K562 (cell line): ENCODE results near the gene SMIM35. TPM values are rescaled to one million over a fixed set of nuclear protein-coding genes. Genes with fewer than 3 reads are reported as not detected.

Source experiments
- ARID1B ChIP-seq: fragments of 450-650 bp; IDR thresholded peaks from 2 replicates; pipeline ENCODE4 v1.6.1; 2016; ENCODE audit warnings: antibody characterized with exemption, mild to moderate bottlenecking, inconsistent platforms
- ATF3 ChIP-seq, 2 experiments: fragments of 450-650 bp in 1 of 2; sonication (generic) in 1 of 2; formaldehyde crosslinking in 1 of 2; IDR thresholded peaks in 1 of 2; conservative IDR thresholded peaks in 1 of 2; 2 replicates each; pipeline versions ENCODE4 v1.6.1 to v1.8.1; 2016 to 2023; ENCODE audit warnings: mild to moderate bottlenecking in 2 of 2, moderate library complexity in 2 of 2, inconsistent platforms in 1 of 2, missing genetic modification reagents in 1 of 2
- CBFA2T3 ChIP-seq: fragments of 450-650 bp; IDR thresholded peaks from 2 replicates; pipeline ENCODE4 v1.6.1; 2017
- FOSL1 ChIP-seq: fragments of 200-800 bp; sonication (Bioruptor generic); conservative IDR thresholded peaks from 2 replicates; pipeline ENCODE4 v1.6.1; 2016; ENCODE audit warnings: missing genetic modification characterization, missing compliant biosample characterization
- GTF2B ChIP-seq: IDR thresholded peaks from 2 replicates; pipeline ENCODE4 v1.6.1; 2011; ENCODE audit not compliant: insufficient read length; ENCODE audit errors: extremely low read depth
- HLTF ChIP-seq: fragments of 450-650 bp; IDR thresholded peaks from 2 replicates; pipeline ENCODE4 v1.6.1; 2016
- NFXL1 ChIP-seq: fragments of 450-650 bp; formaldehyde crosslinking; IDR thresholded peaks from 2 replicates; pipeline ENCODE4 v1.4.0; 2021; ENCODE audit warnings: mild to moderate bottlenecking
- SMARCE1 ChIP-seq: fragments of 450-650 bp; IDR thresholded peaks from 2 replicates; pipeline ENCODE4 v1.7.1; 2016; ENCODE audit warnings: mild to moderate bottlenecking
- TAL1 ChIP-seq: fragments of 450-650 bp; IDR thresholded peaks from 2 replicates; pipeline ENCODE4 v1.6.1; 2016; ENCODE audit warnings: mild to moderate bottlenecking
- ZNF263 ChIP-seq: sonication (generic); formaldehyde crosslinking; IDR thresholded peaks from 2 replicates; pipeline ENCODE4 v1.8.0; 2022; ENCODE audit warnings: mild to moderate bottlenecking, missing genetic modification reagents, borderline replicate concordance
- polyA plus RNA-seq, 8 experiments: library from polyadenylated mRNA; depleted of rRNA in 4 of 8; stranded (reverse) in 5 of 8; unstranded in 3 of 8; fragments of >200 nt; fragmentation: Nextera tagmentation in 2 of 8; fragmentation: Illumina TruSeq in 1 of 8; extraction: Ambion mirVana in 2 of 8; extraction: Trizol in 1 of 8; gene quantifications; 2 replicates each; pipeline versions ENCODE4 v1.2.1 to v1.2.3, GENCODE V29; 2011 to 2014; ENCODE audit warnings: inconsistent platforms in 1 of 8, missing spikeins in 1 of 8
- total RNA-seq, 7 experiments: library from RNA; depleted of rRNA in 6 of 7; stranded (reverse); fragments of >200 nt in 6 of 7; fragmentation: Illumina TruSeq in 2 of 7; extraction: Trizol in 2 of 7; gene quantifications; 2 replicates each; pipeline versions ENCODE4 v1.2.1 to v1.2.3, GENCODE V29; 2011 to 2021; ENCODE audit warnings: low replicate concordance in 1 of 7

The SMIM35 gene
- total and polyA plus RNA-seq, 9 of the 15 experiments (the other 6 are each of a cell fraction or from before 2014, with no cell fraction given): 0.03 TPM; not detected in 7

GRCh38 chr11:117980280-117980679 is 106.5 kb downstream of the SMIM35 start (continued):
- TF ChIP-seq ATF3 (IDR thresholded peaks at IDR 0.05) (peak; percentile 45; the same call in 1 of the 2 replicates), ATF3 (CRISPR knock-in tag; conservative IDR thresholded peaks at IDR 0.05) (no peak), CBFA2T3 (peak; percentile 46), ARID1B (peak; percentile 75), FOSL1 (tag) (peak; percentile 67), HLTF (no peak), SMARCE1 (peak; percentile 45; the same call in 1 of the 2 replicates), GTF2B (no peak), ZNF263 (CRISPR knock-in tag) (no peak), TAL1 (peak; percentile 21; the same call in 1 of the 2 replicates), NFXL1 (CRISPR knock-in tag) (no peak)
